Heart left ventricle (tissue), 16 donors: ENCODE measurements around the gene SREBF1. TPM values are rescaled to one million over a fixed set of nuclear protein-coding genes. Genes with fewer than 3 reads are reported as not detected.

Experiments used
- ATAC-seq, 4 donors: fragments of 200-7000 bp; cut with Tn5 transposase; one replicate each; pipeline ENCODE4 v1.9.1; 2020 to 2022; ENCODE audit warnings: moderate library complexity in 4 of 4, mild to moderate bottlenecking in 3 of 4, moderate number of reproducible peaks in 1 of 4
- DNase-seq, 5 donors: peaks; one replicate each; pipeline ENCODE4 v3.0.0-alpha.2; 2020
- H3K27ac ChIP-seq, 12 donors: fragments of 200-600 bp; sonication (generic) in 4 of 12; one replicate each; pipeline versions ENCODE4 v1.5.0 to v1.8.0; 2016 to 2022; ENCODE audit warnings: mild to moderate bottlenecking in 2 of 12
- H3K27me3 ChIP-seq, 9 donors: fragments of 200-600 bp; sonication (generic) in 2 of 9; one replicate each; pipeline versions ENCODE4 v1.5.1 to v1.8.0; 2016 to 2022; ENCODE audit warnings: mild to moderate bottlenecking in 3 of 9
- H3K36me3 ChIP-seq, 9 donors: fragments of 200-600 bp; sonication (generic) in 2 of 9; one replicate each; pipeline versions ENCODE4 v1.5.0 to v1.8.0; 2018 to 2022; ENCODE audit warnings: mild to moderate bottlenecking in 2 of 9
- H3K4me1 ChIP-seq, 12 donors: fragments of 200-600 bp; sonication (generic) in 4 of 12; one replicate each; pipeline versions ENCODE4 v1.5.0 to v1.8.0; 2016 to 2022; ENCODE audit warnings: mild to moderate bottlenecking in 3 of 12
- H3K4me3 ChIP-seq, 12 donors: fragments of 200-600 bp; sonication (generic) in 4 of 12; one replicate each; pipeline versions ENCODE4 v1.5.0 to v1.8.0; 2017 to 2022; ENCODE audit warnings: mild to moderate bottlenecking in 9 of 12, moderate library complexity in 4 of 12
- H3K9me3 ChIP-seq, 12 donors: fragments of 200-600 bp; sonication (generic) in 4 of 12; one replicate each; pipeline versions ENCODE4 v1.5.0 to v1.8.0; 2016 to 2022; ENCODE audit warnings: mild to moderate bottlenecking in 1 of 12
- POLR2A ChIP-seq, 2 donors: fragments of 450-650 bp; IDR thresholded peaks; one replicate each; pipeline ENCODE4 v1.6.1; 2017; ENCODE audit warnings: antibody characterized with exemption in 2 of 2, mild to moderate bottlenecking in 2 of 2, moderate library complexity in 2 of 2
- WGBS, 4 donors: extraction: QIAGEN DNeasy Blood & Tissue Kit in 2 of 4; methylation state at CpG; one replicate each; pipeline versions ENCODE4 v1.1.5 to v1.1.7; 2013 to 2018; 5-methylcytosine and 5-hydroxymethylcytosine counted together
- intact Hi-C, 10 donors: fragments of 100-400 bp; cut with DNase I; formaldehyde crosslinking; loops; one replicate each; pipeline versions ENCODE4 v1.11.1 to v1.14.2; 2022
- long read RNA-seq, 3 donors: library from polyadenylated mRNA; unstranded; transcript quantifications; one replicate each; pipeline ENCODE4 v2.0.0, GENCODE V29; 2020 to 2021
- polyA plus RNA-seq, 2 donors: library from polyadenylated mRNA; stranded (reverse); fragments of 200-250 nt; gene quantifications; one replicate each; pipeline ENCODE4 v1.2.3, GENCODE V29; 2013
- total RNA-seq, 9 donors: library from RNA; depleted of rRNA in 2 of 9; stranded (reverse); fragments of >200 nt in 2 of 9; fragmentation: NEBNext Ultra II Directional in 3 of 9; extraction: Animal tissue kit (Norgen Biotek cat#: 25700) in 3 of 9; gene quantifications; one replicate each; pipeline versions ENCODE4 v1.1.0 to v1.2.4, GENCODE V29; 2016 to 2023
- TF ChIP-seq, protein P1 (sequence below), 12 donors: fragments of 200-600 bp; sonication (generic) in 4 of 12; IDR thresholded peaks; one replicate each; pipeline versions ENCODE4 v1.5.0 to v1.8.0; 2018 to 2022; ENCODE audit warnings: antibody characterized with exemption in 12 of 12, mild to moderate bottlenecking in 5 of 12
- donor health status: ischemic (EF 13 %, LVEDD 7.1; RV severe dilation, severe dysfunction).
- donor health status: healthy with polysubstance abuse.
- donor health status: DM: no; HTN: yes; CAD: no.
- donor health status: DM: no; HTN: no; CAD: no.
- donor health status: ischemic (EF 25% LVEDD 6.9; RV normal size, moderate dysfunction).
- donor health status: ischemic (EF 25% LVEDD 5.7; RV mildly dilated, moderate dysfunction).
- donor health status: healthy.
- donor health status: DM: yes; HTN: yes; CAD: no.
- donor health status: ischemic (EF 35%, LVEDD 5.7; RV mildly dilated, moderate dysfunction).
- donor health status: nonischemic (EF 11% LVEDD 7.7; RV severe dilation, severe dysfunction).
- donor health status: DM: yes; HTN: yes; CAD: no.
- donor health status: PGD.
- donor health status: ischemic (EF 29% LVEDD 5.4; RV normal size, mild dysfunction).
- donor health status: nonischemic (EF 23%, LVEDD 6.1; RV moderate dilation, normal function).

SREBF1 gene
- total RNA-seq (10 to 100 TPM; 12.8 to 55.2 (median 17.8) TPM), polyA plus RNA-seq (10 to 100 TPM; 22.1 to 41.0 TPM)
- long read RNA-seq, donor 1, full-length matches to known transcripts, result 4 of 31 reads
- long read RNA-seq, donor 1, partial matches to known transcripts, result 20 of 31 reads
- long read RNA-seq, donor 1, other reads (novel, unspliced or antisense), result 7 of 31 reads
- long read RNA-seq, donor 2, partial matches to known transcripts, result 11 of 20 reads
- long read RNA-seq, donor 2, other reads (novel, unspliced or antisense), result 6 of 20 reads
- long read RNA-seq, donor 3, partial matches to known transcripts, result 12 of 14 reads
- long read RNA-seq, donor 3, other reads (novel, unspliced or antisense), result 1 of 14 reads

DNA sequence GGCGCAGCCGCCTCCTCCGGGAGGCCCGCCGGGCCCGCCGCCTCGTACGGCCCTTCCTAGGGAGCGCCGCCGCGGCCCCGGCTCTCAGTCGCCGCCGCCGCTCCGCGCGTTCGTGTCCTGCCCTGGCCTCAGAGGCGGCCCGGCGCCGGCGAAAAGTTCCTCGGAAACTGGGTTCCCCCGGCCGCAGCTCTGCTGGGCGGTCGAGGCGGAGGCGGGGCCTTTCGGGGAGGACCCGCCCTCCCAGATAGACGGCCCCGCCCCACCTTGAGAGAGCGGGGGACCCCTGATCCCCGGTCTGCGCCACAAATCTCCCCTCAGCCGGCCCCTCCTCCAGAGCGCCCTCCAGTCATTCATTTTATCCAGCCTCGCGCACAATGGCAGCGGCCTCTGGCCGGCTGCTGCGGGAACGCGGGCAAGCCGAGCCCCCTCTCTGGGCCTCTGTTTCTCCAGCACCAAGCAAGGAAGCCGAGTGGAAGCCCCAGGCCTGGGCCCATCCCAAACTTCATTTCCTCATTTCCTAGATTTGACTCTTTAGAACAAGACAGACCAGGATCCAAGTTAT, at the start of gene SREBF1:
TSS of gene SREBF1 (minus strand) at position 169 of the 562 bp plus-strand sequence. CDS start 169 bp downstream, outside the sequence.
- intact Hi-C loops, result loop anchor here in 1 of 10 donors (2.0 kb wide), 1 partner anchor 14 kb away; no protein-coding TSS in a partner anchor
- Histone ChIP-seq H3K4me1 (peaks cover 30 to 82% (median 67%) of the 10 kb centered on the region in 12 donors), H3K27ac (peak within 1 kb of the TSS; percentile 96 to 99 (median 98)), H3K9me3 (no peaks in the 10 kb centered on the region), H3K36me3 (peaks cover 0 to 6% (median 0%) of the 10 kb centered on the region in 9 donors), H3K27me3 (no peaks in the 10 kb centered on the region), H3K4me3 (peak within 1 kb of the TSS; percentile 51 to 98 (median 76))
- TF ChIP-seq, protein P1, sequence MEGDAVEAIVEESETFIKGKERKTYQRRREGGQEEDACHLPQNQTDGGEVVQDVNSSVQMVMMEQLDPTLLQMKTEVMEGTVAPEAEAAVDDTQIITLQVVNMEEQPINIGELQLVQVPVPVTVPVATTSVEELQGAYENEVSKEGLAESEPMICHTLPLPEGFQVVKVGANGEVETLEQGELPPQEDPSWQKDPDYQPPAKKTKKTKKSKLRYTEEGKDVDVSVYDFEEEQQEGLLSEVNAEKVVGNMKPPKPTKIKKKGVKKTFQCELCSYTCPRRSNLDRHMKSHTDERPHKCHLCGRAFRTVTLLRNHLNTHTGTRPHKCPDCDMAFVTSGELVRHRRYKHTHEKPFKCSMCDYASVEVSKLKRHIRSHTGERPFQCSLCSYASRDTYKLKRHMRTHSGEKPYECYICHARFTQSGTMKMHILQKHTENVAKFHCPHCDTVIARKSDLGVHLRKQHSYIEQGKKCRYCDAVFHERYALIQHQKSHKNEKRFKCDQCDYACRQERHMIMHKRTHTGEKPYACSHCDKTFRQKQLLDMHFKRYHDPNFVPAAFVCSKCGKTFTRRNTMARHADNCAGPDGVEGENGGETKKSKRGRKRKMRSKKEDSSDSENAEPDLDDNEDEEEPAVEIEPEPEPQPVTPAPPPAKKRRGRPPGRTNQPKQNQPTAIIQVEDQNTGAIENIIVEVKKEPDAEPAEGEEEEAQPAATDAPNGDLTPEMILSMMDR (IDR thresholded peaks at IDR 0.05), result no peak
- TF ChIP-seq POLR2A (IDR thresholded peaks at IDR 0.05), result no peak
- WGBS, 4 donors, result 6 to 14% (median 7%) methylated on average over 20 to 52 of the region's 52 CpGs
- DNase-seq (peak; percentile 69 to 87 (median 72)), ATAC-seq (peak in 2 of 4 donors; percentile 9 to 32)

DNA sequence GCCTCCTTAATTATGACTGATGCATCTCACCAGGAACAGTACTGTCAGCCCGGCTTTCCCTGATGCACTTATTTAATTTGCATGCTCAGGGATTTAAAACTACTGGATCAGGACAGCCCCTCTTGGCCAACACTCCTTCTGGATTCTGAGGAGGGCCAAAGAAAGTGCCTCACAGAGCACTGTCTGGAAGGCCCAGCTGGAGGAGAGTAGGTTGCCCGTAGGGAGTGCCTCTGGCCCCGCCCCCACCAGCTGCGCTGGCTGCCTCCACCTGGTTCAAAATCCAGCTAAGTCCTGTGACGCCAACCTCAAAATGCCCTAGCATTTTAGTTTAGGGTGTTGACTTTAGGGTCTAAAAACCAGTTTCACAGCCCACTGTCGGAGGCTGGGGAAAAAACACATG, 49.4 kb upstream of the SREBF1 start:
- H3K4me1 ChIP-seq, result peaks cover 4 to 37% (median 21%) of the 10 kb centered on the region in 12 donors
- no peaks in the 10 kb centered on the region for H3K27me3 ChIP-seq
- no peak overlapping the region for H3K4me3 ChIP-seq
- DNase-seq, result peak in 4 of 5 donors; percentile 56 to 77 (median 64)
- intact Hi-C loops, result loop anchor here in 2 of 10 donors (5.0 to 10.0 kb wide), 3 partner anchors 86 to 146 kb away; partner anchors contain the start of genes DRC3 (in 2 of the 2) and TOM1L2 (in 2 of the 2)
- peaks cover 0 to 61% (median 40%) of the 10 kb centered on the region in 9 donors for H3K36me3 ChIP-seq
- H3K27ac ChIP-seq, result peak overlapping the region in 4 of 12 donors; percentile 30 to 57 (median 34)
- no peak for TF ChIP-seq POLR2A (IDR thresholded peaks at IDR 0.05)
- TF ChIP-seq, protein P1 (IDR thresholded peaks at IDR 0.05), result no peak
- no peaks in the 10 kb centered on the region for H3K9me3 ChIP-seq
- peak in 3 of 4 donors; percentile 38 to 75 (median 53) for ATAC-seq
- 82 to 97% (median 86%) methylated on average over 6 of the region's 6 CpGs for WGBS, 4 donors

DNA sequence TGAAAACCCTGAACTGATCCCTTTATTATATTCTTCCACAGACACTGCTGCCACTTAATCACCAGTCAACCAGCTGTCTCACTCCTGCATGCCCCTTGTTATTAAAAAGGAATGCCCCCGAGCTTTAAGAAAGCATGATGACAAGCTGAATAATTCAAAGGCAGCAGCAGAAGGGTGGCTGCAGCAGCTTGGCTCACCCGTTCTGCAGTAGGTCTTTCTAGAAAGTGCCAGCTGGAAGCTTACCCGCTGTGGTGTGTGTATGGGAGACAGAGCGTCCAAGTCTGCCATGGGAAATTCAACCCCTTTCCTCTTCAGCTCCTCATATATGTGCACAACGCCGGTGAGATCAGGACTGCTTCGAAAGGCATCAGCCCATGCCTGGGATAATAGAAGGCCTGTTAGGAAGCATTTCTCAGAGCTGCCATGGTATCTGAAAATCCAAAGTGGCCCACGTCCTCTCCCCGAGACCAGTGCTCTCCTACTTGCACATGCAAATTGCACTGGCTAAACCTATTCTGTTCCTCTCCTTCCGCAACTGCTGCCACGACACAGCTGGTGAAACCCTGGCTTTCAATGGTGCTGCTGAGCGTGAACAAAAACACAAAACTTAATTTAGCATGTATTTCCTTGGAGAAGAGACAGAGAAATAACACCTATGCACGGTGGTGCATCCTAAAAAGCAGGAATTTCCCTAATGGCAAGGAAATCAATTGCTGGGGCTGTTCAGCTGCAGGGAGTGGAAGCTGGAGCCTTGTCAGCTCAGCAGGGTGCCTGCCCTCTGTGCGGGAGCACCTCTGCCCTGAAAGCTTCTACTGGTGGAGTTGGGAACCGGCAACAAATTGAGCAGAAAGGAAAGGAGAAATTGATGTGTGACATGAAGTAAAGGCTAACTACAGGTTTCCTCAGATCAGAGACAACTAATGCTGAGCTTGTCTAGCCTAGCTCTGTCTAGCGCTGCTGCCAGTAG, 47.9 kb upstream of the SREBF1 start:
- TF ChIP-seq POLR2A (IDR thresholded peaks at IDR 0.05), result no peak
- TF ChIP-seq, protein P1 (IDR thresholded peaks at IDR 0.05), result no peak
- Histone ChIP-seq H3K27me3 (no peaks in the 10 kb centered on the region), H3K9me3 (no peaks in the 10 kb centered on the region), H3K27ac (no peak overlapping the region), H3K4me1 (peaks cover 4 to 38% (median 21%) of the 10 kb centered on the region in 12 donors), H3K4me3 (no peak overlapping the region), H3K36me3 (peaks cover 0 to 67% (median 52%) of the 10 kb centered on the region in 9 donors)
- ATAC-seq (no peak), DNase-seq (no peak)
- WGBS, 4 donors, result 94 to 96% (median 95%) methylated on average over 16 of the region's 16 CpGs
- intact Hi-C loops, result loop anchor here in 3 of 10 donors (5.0 to 10.0 kb wide), 4 partner anchors 88 to 148 kb away; partner anchors contain the start of genes DRC3 (in 2 of the 3) and TOM1L2 (in 2 of the 3)
